GM21619 (cell line): Measurements from ENCODE around the gene C5orf47.

ENCODE experiments used
- ATAC-seq: cut with Tn5 transposase; IDR thresholded peaks from one replicate; pipeline ENCODE4 v1.9.1; 2021; ENCODE audit not compliant: unreplicated experiment

Gene C5orf47

DNA sequence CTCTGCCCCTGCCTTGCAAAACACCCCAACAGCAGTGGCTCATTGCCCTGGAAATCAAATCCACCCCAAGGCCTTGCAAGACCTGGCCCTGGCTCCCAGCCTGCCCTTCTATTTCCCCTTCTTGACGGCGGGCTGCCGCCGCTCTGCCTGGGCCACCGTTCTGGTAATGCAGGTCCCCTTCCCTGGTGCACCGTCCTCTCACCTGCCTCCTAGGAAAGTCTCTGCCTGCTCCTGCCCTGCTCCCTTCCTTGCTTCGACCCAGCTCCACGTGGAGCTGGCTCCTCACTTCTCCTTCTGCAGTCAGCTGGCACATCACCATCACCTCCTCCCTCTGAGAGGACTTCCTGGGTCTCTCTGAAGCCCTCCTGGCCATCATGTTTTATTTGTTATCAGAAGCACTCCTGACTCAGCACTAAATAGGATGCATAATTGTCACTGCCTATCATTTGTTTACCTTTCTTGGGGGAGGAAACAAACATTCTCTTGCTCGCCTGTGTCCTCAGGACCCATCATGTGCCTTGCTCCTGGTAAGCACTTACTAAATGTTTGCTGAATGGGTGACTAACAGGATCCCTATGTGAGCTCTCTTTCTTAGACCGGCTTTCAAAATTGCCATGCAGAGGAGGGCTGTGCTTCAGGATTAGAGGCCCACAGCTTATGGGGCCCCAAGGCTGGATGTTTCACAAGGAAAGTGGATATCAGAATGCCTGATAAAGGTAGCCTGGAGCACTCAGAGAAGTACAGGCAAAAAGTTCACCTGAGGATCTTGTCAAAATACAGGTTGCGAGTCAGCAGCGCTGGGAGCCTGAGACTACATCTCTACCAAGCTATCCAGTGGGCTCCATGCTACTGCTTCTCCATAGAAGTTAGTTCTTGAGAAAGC lies 19.6 kb upstream of the C5orf47 start:
- ATAC-seq = no peak

DNA sequence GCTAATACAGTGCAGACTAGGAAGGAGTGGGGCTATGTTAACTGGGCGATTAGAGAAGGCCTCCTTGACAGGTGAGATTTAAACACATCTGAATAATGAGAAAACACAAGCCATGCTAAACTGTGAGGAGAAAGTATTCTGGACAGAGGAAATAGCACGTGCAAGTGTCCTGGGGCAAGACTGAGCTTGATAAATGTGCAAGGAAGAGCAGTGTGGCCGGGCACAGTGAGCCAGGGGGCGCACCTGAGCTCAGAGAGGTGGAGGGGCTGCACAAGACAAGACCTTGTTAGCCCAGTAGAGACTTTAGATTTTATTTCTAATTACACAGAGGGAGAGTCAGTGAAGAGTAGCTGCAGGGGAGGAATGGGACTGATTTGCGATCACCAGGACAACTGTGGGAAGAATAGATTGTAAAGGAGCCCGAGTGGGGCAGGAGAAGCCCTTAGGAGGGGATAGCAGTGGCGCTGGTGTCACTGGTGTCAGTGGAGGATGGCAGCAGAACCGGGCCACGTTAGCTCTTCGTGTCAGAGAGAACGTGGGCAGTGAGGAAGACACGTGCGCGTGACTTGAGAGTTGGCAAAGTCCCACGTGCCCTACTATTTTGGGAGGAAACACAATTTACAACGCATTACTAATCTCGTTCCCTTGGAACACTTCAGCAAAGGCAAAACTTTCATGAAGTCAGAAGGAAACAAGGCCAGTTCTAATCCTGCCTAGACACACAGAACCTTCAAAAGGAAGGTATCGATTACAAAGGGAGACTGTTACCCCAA lies 17.9 kb upstream of the C5orf47 start:
- ATAC-seq = no peak

DNA sequence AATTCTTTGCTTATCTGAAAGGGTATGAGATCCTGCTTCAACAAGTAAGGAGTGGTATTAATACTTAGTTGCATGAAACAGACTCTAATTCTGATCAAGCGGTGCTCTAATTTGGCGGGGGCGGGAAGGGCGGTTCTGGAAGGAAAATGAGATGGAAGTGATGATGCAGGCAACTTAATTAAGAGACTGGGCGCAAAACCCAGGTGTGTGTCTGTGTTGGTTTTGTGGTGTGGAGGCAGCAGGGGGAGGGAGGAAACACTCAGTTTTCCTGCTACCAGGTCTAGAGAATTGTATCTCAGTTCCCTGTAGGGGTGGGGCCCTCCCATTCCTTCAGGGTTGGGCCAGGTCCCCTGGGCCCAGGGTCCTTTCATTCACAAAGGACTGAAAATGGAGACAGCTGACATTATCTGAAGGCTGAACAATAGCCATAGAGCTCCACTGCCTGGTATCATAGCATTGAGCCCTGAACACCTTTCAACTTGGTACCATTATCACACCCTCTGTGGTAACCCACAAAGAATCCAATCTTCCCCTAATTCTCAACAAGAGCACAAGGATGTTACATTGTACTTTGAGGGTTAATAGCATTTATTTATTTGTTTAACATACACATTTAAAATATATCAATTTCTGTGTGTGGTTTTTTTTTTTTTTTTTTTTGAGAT lies 17.2 kb upstream of the C5orf47 start:
- no peak for ATAC-seq

DNA sequence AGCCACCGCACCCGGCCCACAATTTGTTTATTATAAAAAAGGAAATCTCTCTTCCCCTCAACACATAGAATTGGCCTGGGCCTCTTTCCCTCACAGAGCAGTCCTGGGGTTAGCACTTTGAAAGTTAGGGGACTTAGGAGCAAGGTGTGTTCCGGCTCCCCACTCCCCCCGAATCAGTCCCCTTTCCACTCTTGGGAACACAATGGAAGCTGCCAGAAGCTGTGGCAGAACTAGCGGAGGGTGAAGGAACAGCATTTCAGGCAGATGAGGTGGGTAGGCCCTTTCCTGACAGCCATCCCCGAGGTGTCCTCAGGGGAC lies 16.4 kb upstream of the C5orf47 start:
- no peak for ATAC-seq

DNA sequence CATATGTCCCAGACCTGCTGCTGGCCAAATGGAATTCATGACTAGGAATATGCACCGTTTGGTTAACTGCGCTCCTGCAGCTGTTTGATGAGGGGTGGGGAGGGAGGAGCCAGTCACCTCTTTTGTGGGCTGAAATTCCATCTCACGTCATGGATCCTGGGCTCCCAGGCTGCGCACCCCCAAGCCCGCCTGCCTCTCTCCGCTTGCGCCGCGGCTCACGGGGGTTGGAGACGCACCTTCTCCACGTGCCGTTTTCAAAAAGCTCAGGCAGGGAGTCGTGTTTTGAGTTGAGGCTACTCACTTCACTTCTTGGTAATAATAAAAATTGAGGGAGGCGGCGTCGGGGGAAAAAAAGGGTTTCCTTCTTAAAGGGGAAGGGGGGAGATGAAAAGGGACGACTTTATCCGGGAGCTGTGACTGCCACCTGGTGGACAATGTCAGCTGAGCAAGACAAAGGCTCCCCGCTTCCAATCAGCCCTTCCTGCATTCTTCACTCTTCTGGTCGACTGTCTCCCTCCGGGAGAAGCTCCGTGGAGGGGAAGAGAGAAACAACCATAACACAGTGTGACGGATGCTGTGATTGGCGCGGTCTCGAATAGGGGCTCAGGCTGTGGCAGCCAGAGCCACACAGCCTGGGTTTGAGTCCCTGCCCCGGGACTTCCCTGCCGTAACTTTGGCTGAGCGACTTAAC lies 15.9 kb upstream of the C5orf47 start:
- ATAC-seq = peak; percentile 84

DNA sequence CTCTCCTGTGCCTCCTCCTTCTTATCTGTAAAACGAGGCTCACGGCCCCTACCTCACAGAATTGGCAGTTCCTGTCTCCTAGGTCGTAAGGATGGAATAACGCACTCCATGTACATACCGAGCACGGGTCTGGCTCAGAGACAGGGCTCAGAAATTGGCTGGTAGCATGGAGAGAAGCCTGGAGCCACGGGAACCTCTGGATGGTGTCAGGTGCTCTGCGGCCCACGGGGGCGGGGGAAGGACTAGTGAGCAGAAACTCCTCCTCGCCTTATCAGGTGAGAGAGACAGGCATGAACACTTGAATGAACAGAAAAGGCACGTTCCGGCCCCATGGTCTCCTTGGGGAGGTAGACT lies 15.4 kb upstream of the C5orf47 start:
- peak; percentile 22 for ATAC-seq

DNA sequence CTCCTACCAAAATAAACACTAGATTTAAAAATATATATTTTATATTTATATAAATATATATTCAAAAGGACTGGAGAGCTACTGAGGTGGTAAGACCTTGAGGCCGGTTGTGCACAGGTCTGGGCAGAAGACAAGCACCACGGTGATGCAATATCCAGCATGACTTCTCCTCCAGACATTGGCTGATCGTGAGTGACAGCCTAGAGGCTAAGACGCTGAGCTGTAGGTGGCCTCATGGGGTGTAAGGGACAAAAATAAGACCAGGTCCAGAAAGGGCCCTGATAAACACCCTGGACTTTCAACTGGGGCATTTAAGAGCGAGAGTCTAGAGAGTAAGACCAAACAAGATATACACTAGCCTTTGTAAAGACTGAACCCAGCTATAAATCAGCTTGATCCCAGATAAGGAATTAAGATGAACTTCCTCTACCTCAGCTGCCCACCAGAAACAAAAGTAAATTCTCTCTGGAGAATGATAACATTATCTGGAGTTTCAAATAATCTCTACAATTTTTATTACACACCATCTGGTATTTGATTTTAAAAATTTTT lies 14.2 kb upstream of the C5orf47 start:
- no peak for ATAC-seq

DNA sequence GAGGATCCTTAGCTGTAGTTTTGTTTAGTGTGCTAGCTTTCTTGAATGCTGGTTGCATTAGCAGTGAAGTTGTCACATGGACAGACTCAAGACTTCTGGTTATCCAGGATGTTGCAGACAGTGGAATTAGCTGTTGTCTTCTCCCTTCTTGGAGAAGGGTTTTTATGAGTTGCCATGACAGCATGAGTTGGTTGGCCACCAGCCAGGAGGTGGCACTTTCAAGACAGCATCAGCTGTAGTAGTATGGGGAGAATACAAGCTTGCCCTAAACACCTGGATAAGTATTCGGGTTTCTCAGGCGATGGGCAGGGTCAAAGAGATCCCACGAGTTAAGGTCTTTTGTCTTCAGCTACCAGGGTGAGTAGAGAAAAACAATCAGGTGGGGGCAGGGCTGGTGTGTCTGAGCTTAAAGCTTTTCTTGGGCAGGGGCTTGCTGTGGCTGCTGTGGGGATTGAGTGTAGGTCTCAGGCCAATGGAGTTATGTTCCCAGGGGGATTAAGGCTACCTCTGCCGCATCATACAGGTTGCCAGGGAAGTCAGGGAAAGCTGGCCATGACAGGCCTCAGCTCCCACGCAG lies 7.7 kb upstream of the C5orf47 start:
- ATAC-seq = no peak

DNA sequence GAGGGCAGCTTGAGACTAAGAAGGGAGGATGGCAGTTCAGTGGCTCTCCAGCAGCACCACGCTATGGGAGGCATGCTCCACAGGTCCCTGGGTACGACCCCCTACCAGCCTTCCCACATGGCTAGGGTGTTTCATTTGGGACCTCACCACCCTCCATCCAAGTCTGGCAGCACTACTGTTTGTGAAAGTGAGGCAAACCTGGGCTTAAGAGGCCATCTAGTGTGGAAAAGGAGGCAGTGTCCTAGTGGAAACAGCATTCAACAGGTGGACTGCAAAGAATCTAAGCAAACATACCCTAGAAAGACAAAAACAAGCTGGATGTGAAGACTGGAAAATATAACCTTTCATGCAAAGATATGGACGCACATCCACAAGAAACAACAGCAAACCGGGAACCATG lies 4.8 kb upstream of the C5orf47 start:
- ATAC-seq = no peak

DNA sequence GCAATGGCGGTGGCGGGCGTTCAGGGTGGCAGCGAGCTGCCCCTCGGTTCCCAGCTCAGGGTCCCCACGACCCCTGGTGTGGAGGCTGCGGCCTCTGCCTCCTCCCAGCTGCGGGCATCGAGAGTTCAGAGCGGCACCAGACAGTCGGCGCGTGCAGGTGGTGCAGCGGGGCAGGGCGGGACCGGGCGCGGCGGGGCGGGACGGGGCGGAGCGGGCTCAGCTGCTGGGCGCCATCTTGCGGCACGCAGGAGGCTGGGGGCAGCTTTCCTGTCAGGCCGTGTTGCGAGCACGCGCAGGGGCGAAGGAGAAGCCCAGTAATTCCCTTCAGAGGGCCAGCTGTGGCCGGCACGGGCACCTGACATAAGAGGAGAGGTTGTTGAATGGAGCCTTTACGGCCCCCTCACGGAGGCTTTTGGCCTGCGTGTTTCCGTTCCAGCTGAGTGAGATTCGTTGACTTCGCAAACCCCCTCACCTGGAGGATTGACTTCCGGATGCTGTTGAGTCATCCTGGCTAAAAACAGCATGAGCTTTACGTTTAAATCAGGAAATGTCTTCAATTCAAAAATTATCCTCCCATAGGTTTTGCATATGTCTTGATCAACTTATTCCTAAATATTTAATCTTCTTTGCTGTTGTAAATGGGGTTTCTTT lies 587 bp downstream of the C5orf47 start:
- no peak for ATAC-seq

DNA sequence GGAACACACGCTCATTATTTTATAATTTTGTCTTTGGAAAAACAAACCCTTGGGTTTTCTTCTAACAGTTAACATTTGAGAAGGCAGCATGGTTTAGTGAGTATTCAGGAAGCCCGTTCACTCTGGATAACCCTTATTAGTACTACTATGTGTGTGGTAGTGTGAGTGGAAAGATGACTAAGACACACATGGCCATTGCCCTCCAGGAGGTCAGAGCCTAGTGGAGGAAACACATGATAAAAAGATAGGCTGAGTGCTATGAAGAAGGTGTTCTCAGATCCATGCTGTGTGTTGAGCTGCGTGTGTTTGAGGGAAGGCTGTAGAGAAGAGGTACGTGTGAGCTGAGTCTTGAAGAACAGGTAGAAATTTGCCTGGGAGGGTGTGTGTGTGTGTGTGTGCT lies 8.4 kb downstream of the C5orf47 start:
- no peak for ATAC-seq

DNA sequence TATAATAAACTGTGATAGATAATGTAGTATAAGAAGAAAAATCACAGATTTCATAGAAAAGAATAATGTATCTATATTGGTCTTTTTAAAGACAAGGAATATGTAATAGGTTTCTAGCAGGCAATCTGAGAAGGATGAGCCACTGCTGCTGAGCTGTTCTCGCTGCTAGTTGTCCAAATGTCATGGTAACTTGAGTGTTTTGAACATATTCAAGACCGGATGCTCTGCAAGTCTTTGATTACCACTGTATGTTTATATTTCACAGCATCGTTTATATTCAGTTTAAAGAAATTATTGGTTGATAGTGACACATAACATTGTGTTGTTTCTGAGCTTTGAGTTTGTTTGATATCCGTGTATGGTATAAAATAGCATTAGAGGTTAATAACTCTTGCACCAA lies 9.6 kb downstream of the C5orf47 start:
- ATAC-seq = no peak

DNA sequence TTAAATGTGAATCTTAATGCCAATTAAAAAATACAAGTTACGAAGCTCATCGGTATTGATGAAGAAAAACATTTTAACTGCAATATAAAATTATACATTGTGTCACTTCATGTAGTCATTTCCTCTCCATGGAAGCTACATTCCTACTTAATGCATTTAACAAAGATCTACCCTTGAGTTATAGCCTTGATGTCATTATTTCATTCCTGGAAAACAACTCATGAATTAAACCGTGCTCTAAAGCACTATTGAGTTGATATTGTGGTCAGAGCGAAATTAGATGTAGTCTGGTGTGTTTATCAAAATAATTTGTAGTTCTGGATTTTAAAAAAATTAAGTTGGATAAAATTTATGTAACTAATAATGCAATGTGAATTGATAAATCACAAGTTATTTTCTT lies 11.1 kb downstream of the C5orf47 start:
- no peak for ATAC-seq

DNA sequence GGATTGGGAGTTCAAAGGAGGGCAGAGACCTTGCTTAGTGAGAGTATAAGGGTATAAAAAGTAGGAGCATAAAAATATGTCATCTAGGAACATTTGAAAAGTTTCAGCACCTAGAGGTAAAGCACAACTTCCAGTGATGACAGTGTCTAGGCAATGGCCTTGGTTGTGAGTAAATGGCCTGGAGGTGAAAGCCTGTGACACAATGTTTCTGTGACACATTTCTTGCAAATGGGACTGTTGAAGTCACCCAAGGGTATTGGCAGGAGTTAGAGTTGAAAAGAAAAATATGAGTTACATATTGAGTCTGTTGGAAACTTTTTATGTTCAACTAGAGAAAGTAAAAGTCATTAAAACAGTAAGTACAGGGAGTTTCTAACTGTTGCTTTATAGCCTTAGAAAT lies 14.8 kb downstream of the C5orf47 start:
- no peak for ATAC-seq

DNA sequence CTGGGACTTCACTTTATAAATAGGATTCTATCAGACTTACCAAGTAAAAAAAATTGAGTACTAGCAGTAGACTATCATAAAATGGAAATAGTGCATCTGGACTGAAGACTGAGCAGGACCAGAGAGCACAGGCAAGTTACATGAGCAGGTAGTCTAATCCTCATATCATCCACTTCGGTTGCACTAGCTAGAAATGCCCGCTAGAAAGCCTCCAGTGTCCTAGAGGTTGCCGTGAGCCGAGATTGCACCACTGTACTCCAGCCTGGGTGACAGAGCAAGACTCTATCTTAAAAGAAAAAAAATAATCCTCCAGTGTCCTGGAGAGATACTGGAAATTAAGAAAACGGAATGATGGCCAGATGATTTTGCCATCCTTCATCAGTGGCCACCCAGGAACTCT lies 20.0 kb downstream of the C5orf47 start:
- no peak for ATAC-seq

DNA sequence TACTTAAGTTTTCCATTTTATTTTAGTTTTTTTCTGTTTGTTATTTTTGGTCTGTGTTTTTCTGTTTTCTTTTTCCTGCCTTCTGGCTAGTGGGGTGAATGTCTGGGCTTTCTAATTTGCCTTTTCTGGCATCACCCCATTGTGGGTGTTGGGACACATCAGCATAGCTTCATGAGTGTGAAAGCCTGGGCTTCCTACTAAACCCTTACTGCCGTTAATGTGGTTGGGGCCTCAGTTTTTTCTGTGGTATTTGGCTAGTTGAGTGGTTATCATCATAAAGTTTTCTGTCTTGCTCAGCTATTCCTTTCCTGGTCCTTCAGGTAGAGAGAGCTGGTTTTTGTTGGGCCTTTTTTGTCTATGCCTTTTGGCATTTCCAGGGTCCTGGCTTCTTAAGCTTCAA lies 21.4 kb downstream of the C5orf47 start:
- ATAC-seq = no peak

DNA sequence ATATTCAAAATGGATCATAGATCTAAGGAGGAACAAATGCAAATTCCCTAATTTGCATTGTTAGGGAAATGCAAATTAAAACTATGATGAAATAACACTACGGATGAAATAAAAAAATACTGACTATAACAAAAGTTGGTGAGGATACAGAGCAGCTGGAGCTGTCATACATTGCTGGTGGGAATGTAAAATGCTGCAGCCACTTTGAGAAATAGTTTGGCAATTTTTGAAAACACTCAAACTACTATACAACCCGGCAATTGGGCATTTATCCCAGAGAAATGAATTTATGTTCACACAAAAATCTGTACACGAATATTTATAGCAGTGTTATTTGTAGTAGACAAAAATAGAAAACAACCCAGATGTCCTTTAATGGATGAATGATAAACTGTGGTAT lies 22.5 kb downstream of the C5orf47 start:
- ATAC-seq = no peak

DNA sequence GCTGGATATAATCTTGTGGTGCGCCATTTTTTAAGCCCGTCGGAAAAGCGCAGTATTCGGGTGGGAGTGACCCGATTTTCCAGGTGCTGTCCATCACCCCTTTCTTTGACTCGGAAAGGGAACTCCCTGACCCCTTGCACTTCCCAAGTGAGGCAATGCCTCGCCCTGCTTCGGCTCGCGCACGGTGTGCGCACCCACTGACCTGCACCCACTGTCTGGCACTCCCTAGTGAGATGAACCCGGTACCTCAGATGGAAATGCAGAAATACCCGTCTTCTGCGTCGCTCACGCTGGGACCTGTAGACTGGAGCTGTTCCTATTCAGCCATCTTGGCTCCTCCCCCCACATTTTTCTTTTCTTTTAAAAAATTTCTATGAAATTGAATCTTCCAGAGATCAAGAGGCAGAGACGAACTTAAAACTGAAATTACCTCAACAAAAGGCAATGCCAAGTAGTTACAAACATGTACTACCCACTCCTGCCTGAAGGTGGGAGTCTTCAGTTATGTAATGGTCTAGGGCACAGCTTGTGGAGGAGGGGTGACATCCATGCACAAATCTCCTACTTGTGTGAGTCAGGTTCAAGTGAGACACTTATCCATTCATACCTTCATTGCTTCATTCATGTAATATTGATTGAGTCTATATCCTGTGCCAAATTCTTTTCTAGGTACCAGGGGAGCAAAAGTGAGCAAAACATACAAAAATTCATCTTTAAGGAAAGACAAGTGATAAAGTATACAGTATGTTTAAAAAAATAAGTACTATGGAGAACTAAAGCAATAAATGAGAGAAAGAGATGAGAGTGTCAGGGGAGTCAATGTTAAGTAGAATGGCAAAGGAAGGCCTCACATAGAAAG lies 31.3 kb downstream of the C5orf47 start:
- ATAC-seq = peak; percentile 48

DNA sequence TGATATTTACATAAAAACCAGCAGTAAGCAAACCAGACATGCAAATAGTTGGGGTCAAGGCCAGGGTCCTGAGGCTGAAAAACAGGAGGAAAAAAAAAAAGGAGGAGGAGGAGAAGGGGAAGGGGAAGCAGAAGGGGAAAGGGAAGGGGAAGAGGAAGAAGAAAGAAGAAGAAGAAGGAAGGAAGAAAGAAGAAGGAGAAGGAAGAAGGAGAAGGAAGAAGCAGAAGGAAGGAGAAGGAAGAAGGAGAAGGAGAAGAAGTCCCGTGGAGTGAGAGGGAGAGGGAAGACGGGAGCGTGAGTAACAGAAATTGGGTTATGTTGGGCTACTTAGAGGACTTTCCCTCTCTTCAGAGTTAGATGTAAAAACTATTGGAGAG lies 31.9 kb downstream of the C5orf47 start:
- no peak for ATAC-seq
